Activated T-helper 9 cell treated with anti-CD3 and anti-CD28 coated beads, Interleukin-2, amount 50 U/mL, for 16 hours (primary cell): ENCODE results near the gene ZDHHC11B.

Experiments
- DNase-seq: peaks from one replicate; pipeline ENCODE4 v3.0.0-alpha.2; 2020; ENCODE audit warnings: low read depth

Gene ZDHHC11B

DNA sequence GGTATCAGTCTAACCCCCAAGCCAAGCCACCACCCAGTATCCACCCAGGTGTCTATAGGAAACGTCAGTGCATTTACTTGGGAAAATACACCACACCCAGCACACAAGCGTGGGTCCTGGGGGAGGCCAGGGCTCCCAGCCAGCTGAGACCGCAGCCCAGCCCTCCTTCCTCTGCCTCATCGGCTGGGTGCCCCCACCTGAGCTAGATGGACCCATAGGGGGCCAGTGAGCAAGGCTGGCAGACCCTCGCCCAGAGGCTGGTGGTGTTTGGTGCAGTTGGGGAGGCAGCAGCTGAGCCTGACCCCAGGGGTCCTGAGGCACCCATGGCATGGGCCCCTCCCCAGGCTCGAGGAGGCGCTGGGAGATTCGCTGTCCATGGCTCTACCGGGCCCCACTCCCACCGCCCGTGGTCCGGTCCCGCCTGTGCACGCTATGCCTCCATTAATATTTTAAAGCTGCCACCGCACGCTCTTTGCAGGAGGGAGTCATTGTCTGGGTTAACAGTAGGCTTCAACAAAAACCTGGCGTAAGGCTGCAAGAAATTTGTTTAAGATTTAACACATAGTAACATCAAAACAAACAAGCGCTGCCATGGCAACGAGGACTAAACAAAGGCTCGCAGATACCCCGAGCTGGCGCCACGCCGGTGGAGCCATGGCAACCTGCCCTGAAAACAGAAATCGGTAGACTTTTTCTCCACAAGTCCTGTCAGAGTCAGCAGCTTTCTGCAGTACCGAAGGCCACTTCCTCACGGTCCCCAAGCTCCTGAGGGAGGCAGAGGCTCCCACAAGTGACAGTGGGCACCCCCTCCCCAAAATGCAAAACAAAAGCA lies 112.0 kb downstream of the ZDHHC11B start:
- peak; percentile 59 for DNase-seq

DNA sequence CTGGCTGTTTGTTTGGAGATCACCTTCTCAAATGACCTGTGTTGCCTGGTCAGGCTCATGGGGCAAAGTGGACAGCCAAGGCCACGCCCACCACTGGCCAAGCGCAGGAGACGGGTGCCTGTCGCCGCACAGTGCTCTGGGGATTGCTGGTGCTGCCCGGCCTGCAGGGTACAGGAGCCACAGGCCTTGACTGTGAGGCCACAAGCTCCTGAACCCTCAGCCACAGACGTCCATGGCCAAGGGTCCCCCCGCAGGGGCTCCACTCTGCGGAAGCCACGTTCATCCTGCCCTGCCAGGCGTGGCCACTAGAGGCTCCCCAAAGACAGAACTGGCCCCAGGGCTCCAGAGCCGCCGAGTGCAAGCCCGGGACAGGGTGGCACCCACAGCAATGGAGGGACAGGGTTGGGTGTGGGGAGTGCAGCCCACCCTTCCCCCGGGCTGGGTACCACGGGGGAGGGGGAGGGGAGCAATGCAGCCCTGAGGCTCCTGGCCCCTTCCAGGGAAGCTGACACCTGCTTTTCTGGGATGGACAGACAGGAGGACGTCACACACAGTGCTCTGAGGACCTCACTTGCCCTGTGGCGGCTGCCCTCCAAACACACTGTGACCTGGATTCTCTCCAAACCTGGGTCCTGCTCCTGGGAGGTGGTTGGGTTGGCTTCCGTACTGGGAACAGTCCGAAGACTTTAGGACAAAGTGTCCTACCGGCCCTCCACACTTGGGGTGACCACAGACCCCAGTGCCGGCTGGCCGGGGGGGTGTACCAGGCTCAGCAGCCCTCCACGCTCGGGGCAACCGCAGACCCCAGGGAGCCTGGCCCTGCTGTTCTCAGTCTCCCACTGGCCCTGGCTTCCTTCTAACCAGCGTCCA lies 112.8 kb downstream of the ZDHHC11B start:
- DNase-seq: peak; percentile 53

GRCh38 chr5:670396-671270 lies 113.9 kb downstream of the ZDHHC11B start:
- DNase-seq: no peak

- DNase-seq: no peak
Observed at GRCh38 chr5:669842-670395, 114.6 kb downstream of the ZDHHC11B start.

DNA sequence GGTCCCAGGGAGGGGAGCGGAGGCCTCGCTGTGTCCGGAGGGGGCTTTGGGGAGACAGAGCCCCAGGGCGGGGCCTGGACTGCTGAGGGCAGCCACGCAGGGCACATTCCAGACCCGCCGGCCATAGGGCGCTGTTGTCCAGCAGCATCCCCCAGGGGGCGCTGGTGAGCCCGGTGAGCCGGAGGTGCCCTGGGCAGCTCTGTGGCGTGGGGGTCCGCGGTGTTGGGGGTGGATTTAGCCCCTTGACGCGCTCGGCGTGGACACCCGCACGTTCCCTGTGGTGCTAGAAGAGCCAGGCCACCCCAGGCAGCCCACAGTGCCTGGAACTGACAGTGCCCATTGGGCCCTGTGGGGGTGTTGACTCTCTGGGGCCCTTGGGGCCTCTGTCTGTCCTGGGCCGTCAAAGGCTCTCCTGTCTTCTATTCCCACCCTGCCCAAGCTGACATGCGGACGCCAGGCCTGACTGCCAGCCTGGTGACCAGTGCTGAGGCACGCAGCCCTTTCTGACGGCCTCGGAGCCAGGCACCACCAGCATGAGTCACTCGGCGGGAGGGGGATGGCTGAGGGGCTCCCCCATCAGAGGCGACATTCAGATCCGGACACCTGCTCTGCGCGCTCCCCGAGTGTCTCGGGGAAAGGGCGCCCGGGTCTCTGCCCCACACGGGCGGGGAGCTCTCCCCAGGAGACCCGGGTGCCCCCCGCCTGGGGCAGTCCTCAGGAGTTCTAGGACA lies 115.3 kb downstream of the ZDHHC11B start:
- peak; percentile 40 for DNase-seq

DNA sequence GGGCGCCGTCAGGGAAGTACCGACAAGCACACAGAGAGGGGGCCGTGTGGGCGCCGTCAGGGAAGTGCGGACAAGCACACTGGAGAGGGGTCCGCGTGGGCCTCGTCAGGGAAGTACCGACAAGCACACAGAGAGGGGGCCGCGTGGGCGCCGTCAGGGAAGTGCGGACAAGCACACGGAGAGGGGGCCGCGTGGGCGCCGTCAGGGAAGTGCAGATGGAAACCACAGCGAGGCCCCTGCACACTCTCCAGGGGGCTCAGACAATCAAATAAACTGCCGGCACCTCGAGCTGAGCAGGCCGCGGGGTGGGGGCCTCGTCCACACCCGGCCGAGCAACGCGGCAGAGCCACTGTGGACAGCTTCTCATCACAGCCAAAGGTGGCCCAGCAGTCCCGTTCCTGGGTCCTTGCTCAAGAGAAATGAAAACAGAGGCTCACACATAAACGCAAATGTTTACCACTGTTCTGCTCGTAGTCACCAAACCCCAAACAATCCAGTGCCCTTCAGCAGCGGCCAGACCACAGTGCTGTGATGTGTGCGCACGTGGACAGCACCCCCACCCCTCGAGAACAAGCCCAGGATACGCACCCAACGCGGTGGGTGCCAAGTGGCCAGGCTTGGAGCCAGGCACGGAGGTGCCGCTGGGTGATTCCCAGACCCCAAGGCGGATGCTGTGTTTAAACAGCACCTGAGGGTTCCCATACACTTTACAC lies 116.1 kb downstream of the ZDHHC11B start:
- no peak for DNase-seq

GRCh38 chr5:666816-667498 lies 117.6 kb downstream of the ZDHHC11B start:
- DNase-seq: no peak

DNA sequence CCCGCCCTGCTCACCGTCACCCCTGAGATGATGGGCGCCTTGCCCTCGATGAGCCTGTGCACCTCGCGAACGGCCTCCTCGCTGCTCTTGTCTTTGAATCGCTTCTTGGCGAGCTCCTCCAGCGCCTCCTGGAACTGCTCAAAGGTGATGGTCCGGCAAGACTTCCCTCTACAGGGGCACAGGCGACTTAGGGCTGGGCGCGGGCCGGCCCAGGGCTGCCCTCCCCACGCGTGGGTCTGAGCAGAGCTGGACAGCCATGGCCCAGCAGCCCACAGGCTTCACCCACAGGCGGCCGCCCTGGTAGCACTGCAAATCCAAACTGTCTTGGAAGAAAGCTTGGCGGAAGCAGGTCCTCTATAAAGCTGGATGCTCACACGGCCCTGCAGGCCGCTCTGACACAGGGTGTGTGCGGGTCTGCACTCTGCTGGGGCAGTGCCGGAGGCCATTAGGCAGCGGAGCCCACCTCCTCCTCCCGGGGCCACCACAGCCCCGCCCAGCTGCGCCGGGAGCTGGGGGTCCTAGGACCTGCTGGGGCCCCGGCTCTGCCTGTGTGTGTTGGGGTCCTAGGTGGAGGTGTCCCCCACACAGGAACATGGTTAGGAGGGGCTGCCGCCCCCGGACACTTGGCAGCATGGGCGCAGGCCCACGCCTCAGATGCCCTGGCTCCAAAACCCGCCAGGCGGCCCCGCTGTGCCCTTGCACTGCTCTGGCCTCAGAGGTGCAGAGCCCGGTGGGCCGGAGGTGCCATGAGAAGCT lies 118.4 kb downstream of the ZDHHC11B start:
- no peak for DNase-seq

GRCh38 chr5:665541-665955 lies 119.0 kb downstream of the ZDHHC11B start:
- DNase-seq: no peak

- DNase-seq: no peak
Observed at GRCh38 chr5:664994-665360, 119.6 kb downstream of the ZDHHC11B start.

- DNase-seq: no peak
Observed at GRCh38 chr5:664343-664993, 120.1 kb downstream of the ZDHHC11B start.

DNA sequence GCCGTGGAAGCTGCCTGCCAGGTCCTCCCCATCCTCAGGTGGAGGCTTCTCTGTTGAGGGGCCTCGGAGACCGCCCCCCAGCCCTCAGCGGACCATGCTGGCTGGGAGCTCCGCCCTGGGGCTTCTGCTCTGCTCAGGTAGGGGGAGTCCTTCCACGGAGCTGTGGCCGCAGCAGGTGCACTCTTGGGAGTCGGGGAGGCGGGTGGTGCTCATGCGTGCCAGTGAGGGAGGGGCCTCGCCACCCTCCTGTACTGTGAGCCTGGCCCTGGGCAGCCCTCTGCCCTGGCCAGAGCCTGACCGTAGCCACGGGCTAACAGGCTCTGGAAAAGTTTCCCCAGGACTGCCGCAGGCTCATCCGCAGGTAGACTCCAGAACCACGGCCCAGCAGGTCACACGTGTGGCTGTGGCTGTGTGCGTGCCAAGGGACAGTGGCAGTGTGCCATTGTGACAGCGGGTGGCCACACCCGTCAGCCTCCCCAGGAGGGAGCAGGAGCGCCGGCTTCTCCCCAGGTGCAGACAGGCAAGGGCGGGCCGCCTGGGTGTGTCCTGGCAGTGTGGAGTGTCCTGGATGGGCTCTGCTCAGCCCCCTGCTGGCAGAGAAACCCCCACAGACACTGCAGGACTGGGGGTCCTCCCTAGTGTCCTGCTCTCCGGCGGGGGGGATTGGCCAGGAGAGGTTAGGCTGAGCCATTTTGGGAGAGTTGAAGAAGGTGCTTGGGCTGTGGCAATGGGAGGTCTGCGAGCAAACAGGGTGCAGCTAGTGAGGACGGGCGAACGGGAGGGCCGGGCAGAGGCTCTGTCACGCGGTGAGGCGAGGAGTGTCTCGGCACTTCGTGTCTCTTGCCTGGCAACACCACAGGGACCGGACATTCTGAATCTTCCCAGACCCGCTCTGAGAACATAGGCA lies 120.8 kb downstream of the ZDHHC11B start:
- no peak for DNase-seq

DNA sequence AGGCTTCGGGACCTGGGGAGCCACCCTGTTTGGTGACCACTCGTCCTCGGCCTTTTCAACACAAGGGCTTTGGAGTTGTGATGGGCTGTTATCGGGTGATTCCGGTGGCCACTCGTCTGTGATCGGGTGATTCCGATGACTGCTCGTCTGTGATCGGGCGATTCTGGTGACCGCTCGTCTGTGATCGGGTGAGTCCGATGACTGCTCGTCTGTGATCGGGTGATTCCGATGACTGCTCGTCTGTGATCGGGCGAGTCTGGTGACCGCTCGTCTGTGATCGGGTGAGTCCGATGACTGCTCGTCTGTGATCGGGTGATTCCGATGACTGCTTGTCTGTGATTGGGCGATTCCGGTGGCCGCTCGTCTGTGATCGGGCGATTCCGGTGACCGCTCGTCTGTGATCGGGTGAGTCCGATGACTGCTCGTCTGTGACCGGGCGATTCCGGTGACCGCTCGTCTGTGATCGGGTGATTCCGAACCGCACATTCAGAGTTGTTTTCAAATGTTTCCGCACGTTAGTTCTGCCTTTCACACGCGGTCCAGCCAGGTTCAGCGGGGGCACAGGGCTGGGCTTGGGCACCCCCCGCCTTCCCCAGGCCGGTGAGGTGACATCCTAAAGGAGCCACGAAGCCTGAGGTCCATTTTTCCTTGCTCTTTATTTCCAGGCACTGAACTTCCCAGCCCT lies 121.6 kb downstream of the ZDHHC11B start:
- DNase-seq: no peak

DNA sequence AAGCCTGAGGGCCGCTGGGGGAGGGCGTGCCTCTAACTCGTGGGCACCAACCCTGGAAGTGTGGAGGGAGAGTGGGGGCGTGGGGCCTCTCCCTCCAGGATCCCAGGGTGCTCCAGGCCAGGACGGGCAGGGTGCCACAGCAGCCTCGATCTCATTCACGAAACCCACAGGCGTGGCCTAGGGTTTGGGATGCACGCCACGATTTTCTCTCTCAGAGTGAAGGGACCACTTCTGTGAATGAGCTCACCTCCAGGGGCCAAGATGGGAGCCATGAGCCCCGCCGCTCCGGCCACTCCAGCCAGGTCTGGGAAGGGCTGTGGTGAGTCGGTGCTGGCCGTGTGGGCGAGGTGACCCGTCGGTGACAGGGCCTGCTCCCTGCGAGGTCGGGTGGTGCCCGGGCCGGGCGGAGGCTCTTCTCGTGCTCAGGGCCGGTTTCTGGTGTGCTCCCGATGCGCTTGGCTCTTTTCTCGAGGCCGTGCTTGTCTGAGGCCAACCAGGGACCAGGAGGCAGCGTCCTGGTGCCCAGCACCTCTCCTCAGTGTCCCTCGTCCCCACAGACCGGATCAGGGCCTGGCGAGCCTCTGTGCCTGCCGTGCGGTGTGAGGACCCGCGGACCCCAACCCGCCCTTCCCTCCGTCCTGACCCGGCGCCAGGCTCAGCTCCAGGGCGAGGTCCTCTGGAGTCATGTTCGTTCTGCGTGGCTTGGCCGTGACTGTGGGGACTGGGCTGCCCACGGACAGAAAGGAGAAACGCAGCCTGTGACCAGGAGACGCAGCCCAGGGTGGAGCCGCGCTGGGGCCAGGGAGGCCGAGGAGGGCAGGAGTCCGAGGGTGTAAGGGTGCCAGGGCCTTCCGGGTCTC lies 122.4 kb downstream of the ZDHHC11B start:
- no peak for DNase-seq

DNA sequence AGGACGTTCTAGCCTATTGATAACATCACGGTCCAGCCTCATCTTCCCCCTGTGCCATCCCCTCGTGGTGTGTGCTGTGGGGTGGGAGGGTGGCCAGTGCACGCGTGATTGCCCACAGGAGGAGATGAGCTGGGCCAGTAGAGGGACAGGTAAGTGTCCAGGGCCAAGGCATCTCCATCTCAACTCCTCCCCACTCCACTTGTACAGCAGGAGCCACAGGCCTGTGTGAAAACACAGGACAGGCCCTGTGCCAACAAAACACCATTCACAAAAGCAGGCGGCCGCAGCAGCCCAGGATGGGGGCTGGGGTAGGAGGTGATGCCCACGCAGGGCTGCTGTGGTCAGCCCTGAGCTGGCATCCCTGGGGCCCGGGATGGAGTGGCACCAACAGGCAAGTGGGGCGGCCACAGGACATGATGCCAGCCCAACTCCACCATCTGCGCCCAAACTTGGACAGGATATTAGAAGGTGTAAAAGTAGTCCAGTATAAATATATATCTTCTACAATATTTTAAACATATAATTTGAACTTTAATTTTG lies 124.0 kb downstream of the ZDHHC11B start:
- no peak for DNase-seq
